PC-9 (cell line): ENCODE measurements around the gene CA5A.
"Not testable (repeated sequence)": the region's sequence is repeated elsewhere in the genome, so short reads cannot be mapped to it uniquely, and the experiment has no call there.

ENCODE experiments used
- CTCF ChIP-seq: fragments of 200-600 bp; sonication (generic); conservative IDR thresholded peaks from 2 replicates; pipeline ENCODE4 v1.6.1; 2017; ENCODE audit warnings: mixed run types, antibody characterized with exemption, mild to moderate bottlenecking, moderate library complexity
- EZH2 ChIP-seq: fragments of 200-600 bp; sonication (generic); IDR thresholded peaks from 2 replicates; pipeline ENCODE4 v1.8.0; 2017; ENCODE audit warnings: antibody characterized with exemption, low read depth

GRCh38 chr16:87889762-87890161 lies 46.6 kb downstream of the CA5A start:
- TF ChIP-seq CTCF = peak; percentile 35; the same call in 1 of the 2 replicates
- TF ChIP-seq EZH2 = not testable (repeated sequence)
